ENCODE results near the gene EPB41L2. TPM values are rescaled to one million over a fixed set of nuclear protein-coding genes. Genes with fewer than 3 reads are reported as not detected.
"Not testable (repeated sequence)": the region's sequence is repeated elsewhere in the genome, so short reads cannot be mapped to it uniquely, and the experiment has no call there.

The EPB41L2 gene
- total RNA-seq, 2 donors from 2014 or later, result 41.9 to 47.2 TPM

GRCh38 chr6:130944486-130944885 is 118.6 kb downstream of the EPB41L2 start:
- DNase-seq (ENCODE audit: low spot score), result no peak
- Histone ChIP-seq H3K27me3 (no peaks in the 10 kb centered on the region), H3K36me3 (no peaks in the 10 kb centered on the region), H3K9me3 (no peaks in the 10 kb centered on the region), H3K4me3 (no peak overlapping the region), H3K27ac (no peak overlapping the region), H3K4me1 (peaks cover 0 to 14% of the 10 kb centered on the region in 2 donors)
- TF ChIP-seq CTCF (IDR thresholded peaks at IDR 0.05), result no peak

- H3K27ac ChIP-seq, result no peak overlapping the region
- no peak for DNase-seq (ENCODE audit: low spot score)
- H3K4me3 ChIP-seq, result no peak overlapping the region
- H3K36me3 ChIP-seq, result no peaks in the 10 kb centered on the region
- no peak for TF ChIP-seq CTCF (IDR thresholded peaks at IDR 0.05)
- no peaks in the 10 kb centered on the region for H3K9me3 ChIP-seq
- peaks cover 0 to 14% of the 10 kb centered on the region in 2 donors for H3K4me1 ChIP-seq
- H3K27me3 ChIP-seq, result no peaks in the 10 kb centered on the region
These were observed 119.3 kb downstream of the EPB41L2 start for GRCh38 chr6:130943738-130944137.

GRCh38 chr6:130942752-130943151 is 120.3 kb downstream of the EPB41L2 start:
- not testable (repeated sequence) for H3K36me3 ChIP-seq; DNase-seq (ENCODE audit: low spot score); H3K27ac ChIP-seq; H3K9me3 ChIP-seq; H3K27me3 ChIP-seq; H3K4me3 ChIP-seq
- peaks cover 0 to 14% of the 10 kb centered on the region in 2 donors for H3K4me1 ChIP-seq

- Histone ChIP-seq H3K4me3 (no peak overlapping the region), H3K36me3 (no peaks in the 10 kb centered on the region), H3K27ac (no peak overlapping the region), H3K9me3 (no peaks in the 10 kb centered on the region), H3K27me3 (no peaks in the 10 kb centered on the region), H3K4me1 (peaks cover 0 to 11% of the 10 kb centered on the region in 2 donors)
- no peak for TF ChIP-seq CTCF (IDR thresholded peaks at IDR 0.05)
- no peak for DNase-seq (ENCODE audit: low spot score)
These were observed 125.0 kb downstream of the EPB41L2 start for GRCh38 chr6:130937942-130938604.

GRCh38 chr6:130936933-130937332 is 126.1 kb downstream of the EPB41L2 start:
- no peak for TF ChIP-seq CTCF (IDR thresholded peaks at IDR 0.05)
- no peak overlapping the region for H3K4me3 ChIP-seq
- H3K27ac ChIP-seq, result no peak overlapping the region
- DNase-seq (ENCODE audit: low spot score), result no peak
- H3K36me3 ChIP-seq, result no peaks in the 10 kb centered on the region
- H3K27me3 ChIP-seq, result no peaks in the 10 kb centered on the region
- no peaks in the 10 kb centered on the region for H3K9me3 ChIP-seq
- H3K4me1 ChIP-seq, result peaks cover 0 to 17% of the 10 kb centered on the region in 2 donors

GRCh38 chr6:130935978-130936377 is 127.1 kb downstream of the EPB41L2 start:
- TF ChIP-seq CTCF (IDR thresholded peaks at IDR 0.05), result no peak
- H3K36me3 ChIP-seq, result no peaks in the 10 kb centered on the region

More at GRCh38 chr6:130935978-130936377, 127.1 kb downstream of the EPB41L2 start:
- Histone ChIP-seq H3K27me3 (no peaks in the 10 kb centered on the region), H3K27ac (no peak overlapping the region), H3K4me1 (peaks cover 0 to 17% of the 10 kb centered on the region in 2 donors), H3K9me3 (no peaks in the 10 kb centered on the region), H3K4me3 (no peak overlapping the region)
- DNase-seq (ENCODE audit: low spot score), result no peak

Measured in right atrium auricular region (tissue), 2 donors.